ENCODE data around the gene CLEC14A. TPM values are rescaled to one million over a fixed set of nuclear protein-coding genes. Genes with fewer than 3 reads are reported as not detected.

Gene CLEC14A
- total and polyA plus RNA-seq, 4 donors, result 6.4 to 7.3 (median 7.1) TPM

- Histone ChIP-seq H3K27me3 (ENCODE audit: control insufficient read depth in 4 of 4, insufficient read depth in 4 of 4, low read length in 3 of 4) (no peaks in the 10 kb centered on the region), H3K27ac (ENCODE audit: low read depth in 1 of 2, low read length in 2 of 2) (no peak overlapping the region), H3K4me3 (ENCODE audit: low read depth in 1 of 3, low read length in 3 of 3) (no peak overlapping the region), H3K4me1 (ENCODE audit: control insufficient read depth in 4 of 4, insufficient read depth in 4 of 4, low read length in 3 of 4) (peaks cover under 1 to 33% (median 24%) of the 10 kb centered on the region in 4 donors), H3K9ac (ENCODE audit: low read depth in 1 of 2, low read length in 2 of 2) (no peak overlapping the region), H3K9me3 (ENCODE audit: control insufficient read depth in 4 of 4, low read length in 3 of 4) (no peaks in the 10 kb centered on the region), H3K36me3 (ENCODE audit: control insufficient read depth in 4 of 4, insufficient read depth in 3 of 4, low read depth in 1 of 4, low read length in 3 of 4) (no peaks in the 10 kb centered on the region)
- no peak for TF ChIP-seq YY1 (IDR thresholded peaks at IDR 0.05)
- TF ChIP-seq, protein P1, sequence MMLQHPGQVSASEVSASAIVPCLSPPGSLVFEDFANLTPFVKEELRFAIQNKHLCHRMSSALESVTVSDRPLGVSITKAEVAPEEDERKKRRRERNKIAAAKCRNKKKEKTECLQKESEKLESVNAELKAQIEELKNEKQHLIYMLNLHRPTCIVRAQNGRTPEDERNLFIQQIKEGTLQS (IDR thresholded peaks at IDR 0.05), result no peak
- TF ChIP-seq REST (IDR thresholded peaks at IDR 0.05), result no peak
- TF ChIP-seq HNF4G (IDR thresholded peaks at IDR 0.05), result no peak
- TF ChIP-seq, protein P2, sequence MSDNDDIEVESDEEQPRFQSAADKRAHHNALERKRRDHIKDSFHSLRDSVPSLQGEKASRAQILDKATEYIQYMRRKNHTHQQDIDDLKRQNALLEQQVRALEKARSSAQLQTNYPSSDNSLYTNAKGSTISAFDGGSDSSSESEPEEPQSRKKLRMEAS (IDR thresholded peaks at IDR 0.05), result no peak
- TF ChIP-seq HNF4A (conservative IDR thresholded peaks at IDR 0.05), result no peak
- TF ChIP-seq FOXA1 (IDR thresholded peaks at IDR 0.05), result no peak
- no peak for TF ChIP-seq FOXA2 (IDR thresholded peaks at IDR 0.05)
- no peak for TF ChIP-seq RXRA (IDR thresholded peaks at IDR 0.05)
- TF ChIP-seq, protein P3, sequence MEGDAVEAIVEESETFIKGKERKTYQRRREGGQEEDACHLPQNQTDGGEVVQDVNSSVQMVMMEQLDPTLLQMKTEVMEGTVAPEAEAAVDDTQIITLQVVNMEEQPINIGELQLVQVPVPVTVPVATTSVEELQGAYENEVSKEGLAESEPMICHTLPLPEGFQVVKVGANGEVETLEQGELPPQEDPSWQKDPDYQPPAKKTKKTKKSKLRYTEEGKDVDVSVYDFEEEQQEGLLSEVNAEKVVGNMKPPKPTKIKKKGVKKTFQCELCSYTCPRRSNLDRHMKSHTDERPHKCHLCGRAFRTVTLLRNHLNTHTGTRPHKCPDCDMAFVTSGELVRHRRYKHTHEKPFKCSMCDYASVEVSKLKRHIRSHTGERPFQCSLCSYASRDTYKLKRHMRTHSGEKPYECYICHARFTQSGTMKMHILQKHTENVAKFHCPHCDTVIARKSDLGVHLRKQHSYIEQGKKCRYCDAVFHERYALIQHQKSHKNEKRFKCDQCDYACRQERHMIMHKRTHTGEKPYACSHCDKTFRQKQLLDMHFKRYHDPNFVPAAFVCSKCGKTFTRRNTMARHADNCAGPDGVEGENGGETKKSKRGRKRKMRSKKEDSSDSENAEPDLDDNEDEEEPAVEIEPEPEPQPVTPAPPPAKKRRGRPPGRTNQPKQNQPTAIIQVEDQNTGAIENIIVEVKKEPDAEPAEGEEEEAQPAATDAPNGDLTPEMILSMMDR (IDR thresholded peaks at IDR 0.05; ENCODE audit: low read depth, low read length, missing input control), result no peak
- TF ChIP-seq RAD21 (IDR thresholded peaks at IDR 0.05), result no peak
- no peak for DNase-seq (ENCODE audit: low spot score)
- 87% methylated on average over 5 of the region's 5 CpGs for WGBS
These were observed 49.8 kb downstream of the CLEC14A start for GRCh38 chr14:38205949-38206665.

DNA sequence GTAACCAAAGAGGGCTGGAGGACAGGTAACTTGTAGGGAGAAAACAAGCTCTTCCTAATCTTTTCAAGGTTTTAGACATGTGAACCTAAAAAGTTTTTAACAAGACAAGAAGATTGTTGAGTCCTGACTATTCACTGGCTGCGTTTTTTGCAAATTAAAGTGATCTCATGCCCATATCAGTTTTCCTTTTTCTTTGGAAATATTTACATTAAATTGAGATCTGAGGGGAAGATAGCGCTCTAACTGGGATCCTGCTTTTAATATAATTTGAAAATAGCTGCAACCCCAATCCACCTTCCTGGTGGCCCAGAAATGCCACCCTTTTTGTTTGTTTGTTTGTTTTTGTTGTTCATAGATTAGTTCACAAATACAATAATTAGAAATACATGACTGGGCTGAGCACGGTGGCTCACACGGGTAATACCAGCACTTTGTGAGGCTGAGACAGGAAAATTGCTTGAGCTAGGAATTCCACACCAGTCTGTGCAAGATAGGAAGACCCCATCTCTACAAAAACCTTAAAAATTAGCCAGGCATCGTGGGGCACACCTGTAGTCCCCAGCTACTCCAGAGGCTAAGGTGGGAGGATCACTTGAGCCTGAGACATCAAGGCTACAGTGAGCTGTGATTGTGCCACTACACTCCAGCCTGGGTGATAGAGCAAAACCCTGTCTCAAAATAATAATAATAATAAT lies 50.6 kb downstream of the CLEC14A start:
- Histone ChIP-seq H3K27me3 (ENCODE audit: control insufficient read depth in 4 of 4, insufficient read depth in 4 of 4, low read length in 3 of 4) (no peaks in the 10 kb centered on the region), H3K4me1 (ENCODE audit: control insufficient read depth in 4 of 4, insufficient read depth in 4 of 4, low read length in 3 of 4) (peaks cover 0 to 25% (median 20%) of the 10 kb centered on the region in 4 donors), H3K27ac (ENCODE audit: low read depth in 1 of 2, low read length in 2 of 2) (no peak overlapping the region), H3K4me3 (ENCODE audit: low read depth in 1 of 3, low read length in 3 of 3) (no peak overlapping the region), H3K36me3 (ENCODE audit: control insufficient read depth in 4 of 4, insufficient read depth in 3 of 4, low read depth in 1 of 4, low read length in 3 of 4) (no peaks in the 10 kb centered on the region), H3K9me3 (ENCODE audit: control insufficient read depth in 4 of 4, low read length in 3 of 4) (no peaks in the 10 kb centered on the region), H3K9ac (ENCODE audit: low read depth in 1 of 2, low read length in 2 of 2) (no peak overlapping the region)
- TF ChIP-seq GABPA (IDR thresholded peaks at IDR 0.05 in 1 of 2, conservative IDR thresholded peaks at IDR 0.05 in 1 of 2) (no peak), FOXA1 (IDR thresholded peaks at IDR 0.05) (no peak), SP1 (IDR thresholded peaks at IDR 0.05) (no peak), JUND (IDR thresholded peaks at IDR 0.05) (no peak), HNF4A (conservative IDR thresholded peaks at IDR 0.05) (no peak), YY1 (IDR thresholded peaks at IDR 0.05) (no peak), RAD21 (IDR thresholded peaks at IDR 0.05) (no peak), EGR1 (IDR thresholded peaks at IDR 0.05; ENCODE audit: low read depth in 2 of 2) (no peak), HNF4G (IDR thresholded peaks at IDR 0.05) (no peak), TAF1 (conservative IDR thresholded peaks at IDR 0.05) (no peak), NR2F2 (IDR thresholded peaks at IDR 0.05) (no peak), RXRA (IDR thresholded peaks at IDR 0.05) (no peak)
- TF ChIP-seq, protein P2 (IDR thresholded peaks at IDR 0.05), result no peak
- TF ChIP-seq, protein P4, sequence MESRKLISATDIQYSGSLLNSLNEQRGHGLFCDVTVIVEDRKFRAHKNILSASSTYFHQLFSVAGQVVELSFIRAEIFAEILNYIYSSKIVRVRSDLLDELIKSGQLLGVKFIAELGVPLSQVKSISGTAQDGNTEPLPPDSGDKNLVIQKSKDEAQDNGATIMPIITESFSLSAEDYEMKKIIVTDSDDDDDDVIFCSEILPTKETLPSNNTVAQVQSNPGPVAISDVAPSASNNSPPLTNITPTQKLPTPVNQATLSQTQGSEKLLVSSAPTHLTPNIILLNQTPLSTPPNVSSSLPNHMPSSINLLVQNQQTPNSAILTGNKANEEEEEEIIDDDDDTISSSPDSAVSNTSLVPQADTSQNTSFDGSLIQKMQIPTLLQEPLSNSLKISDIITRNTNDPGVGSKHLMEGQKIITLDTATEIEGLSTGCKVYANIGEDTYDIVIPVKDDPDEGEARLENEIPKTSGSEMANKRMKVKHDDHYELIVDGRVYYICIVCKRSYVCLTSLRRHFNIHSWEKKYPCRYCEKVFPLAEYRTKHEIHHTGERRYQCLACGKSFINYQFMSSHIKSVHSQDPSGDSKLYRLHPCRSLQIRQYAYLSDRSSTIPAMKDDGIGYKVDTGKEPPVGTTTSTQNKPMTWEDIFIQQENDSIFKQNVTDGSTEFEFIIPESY (IDR thresholded peaks at IDR 0.05), result no peak
- DNase-seq (ENCODE audit: low spot score), result no peak
- WGBS, result 91% methylated on average over 5 of the region's 5 CpGs
